Neuron (in vitro differentiated cells): ENCODE measurements around the gene PIBF1.
"Not testable (repeated sequence)": the region's sequence is repeated elsewhere in the genome, so short reads cannot be mapped to it uniquely, and the experiment has no call there.

Source experiments
- H2AFZ ChIP-seq: one replicate; pipeline ENCODE4 v1.6.1; 2013; ENCODE audit warnings: low read depth, mild to moderate bottlenecking, inconsistent platforms, low read length, moderate library complexity
- H3K27me3 ChIP-seq: one replicate; pipeline ENCODE4 v1.6.1; 2013; ENCODE audit warnings: low read length; ENCODE audit not compliant: insufficient read depth
- H3K36me3 ChIP-seq: one replicate; pipeline ENCODE4 v1.6.1; 2013; ENCODE audit warnings: low read length; ENCODE audit not compliant: insufficient read depth
- H3K4me1 ChIP-seq: one replicate; pipeline ENCODE4 v1.6.1; 2013; ENCODE audit warnings: low read length; ENCODE audit not compliant: insufficient read depth
- H3K4me3 ChIP-seq: 2 replicates; pipeline ENCODE4 v1.5.1; 2013; ENCODE audit warnings: mild to moderate bottlenecking, low read length, moderate library complexity
- H3K9me3 ChIP-seq: one replicate; pipeline ENCODE4 v1.6.1; 2013; ENCODE audit warnings: low read length

The PIBF1 gene

DNA sequence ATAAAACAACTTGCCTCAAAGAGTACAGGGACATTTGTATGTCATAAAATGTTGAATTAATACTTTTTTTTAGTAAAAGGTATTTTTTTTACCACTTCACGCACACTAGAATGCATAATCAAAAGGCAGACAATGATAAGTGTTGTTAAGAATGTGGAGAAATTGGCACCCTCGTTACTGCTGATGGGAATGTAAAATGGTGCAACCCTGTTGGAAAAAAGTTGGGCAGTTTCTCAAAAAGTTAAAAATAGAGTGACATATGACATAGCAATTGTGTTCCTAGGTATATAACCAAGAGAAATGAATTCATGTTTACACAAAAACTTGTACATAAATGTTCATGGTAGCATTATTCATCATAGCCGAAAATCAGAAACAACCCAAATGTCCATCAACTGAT, 109.5 kb downstream of the PIBF1 start:
- no peak overlapping the region for H2AFZ ChIP-seq
- no peaks in the 10 kb centered on the region for H3K4me1 ChIP-seq
- peaks cover 11% of the 10 kb centered on the region for H3K36me3 ChIP-seq
- H3K4me3 ChIP-seq = no peak overlapping the region
- no peaks in the 10 kb centered on the region for H3K27me3 ChIP-seq
- peaks cover 10% of the 10 kb centered on the region for H3K9me3 ChIP-seq

DNA sequence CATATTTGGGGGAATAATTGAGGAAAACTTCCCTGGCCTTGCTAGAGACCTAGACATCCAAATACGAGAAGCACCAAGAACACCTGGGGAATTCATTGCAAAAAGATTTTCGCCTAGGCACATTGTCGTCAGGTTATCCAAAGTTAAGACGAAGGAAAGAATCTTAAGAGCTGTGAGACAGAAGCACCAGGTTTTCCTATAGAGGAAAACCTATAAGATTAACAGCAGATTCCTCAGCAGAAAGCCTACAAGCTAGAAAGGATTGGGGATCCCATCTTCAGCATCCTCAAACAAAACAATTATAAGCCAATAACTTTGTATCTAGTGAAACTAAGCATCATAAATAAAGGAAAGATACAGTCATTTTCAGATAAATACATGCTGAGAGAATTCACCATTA, 114.9 kb downstream of the PIBF1 start:
- peaks cover 9% of the 10 kb centered on the region for H3K36me3 ChIP-seq
- no peaks in the 10 kb centered on the region for H3K27me3 ChIP-seq
- H3K4me1 ChIP-seq = no peaks in the 10 kb centered on the region
- H2AFZ ChIP-seq = no peak overlapping the region
- H3K9me3 ChIP-seq = peaks cover 10% of the 10 kb centered on the region
- H3K4me3 ChIP-seq = no peak overlapping the region

DNA sequence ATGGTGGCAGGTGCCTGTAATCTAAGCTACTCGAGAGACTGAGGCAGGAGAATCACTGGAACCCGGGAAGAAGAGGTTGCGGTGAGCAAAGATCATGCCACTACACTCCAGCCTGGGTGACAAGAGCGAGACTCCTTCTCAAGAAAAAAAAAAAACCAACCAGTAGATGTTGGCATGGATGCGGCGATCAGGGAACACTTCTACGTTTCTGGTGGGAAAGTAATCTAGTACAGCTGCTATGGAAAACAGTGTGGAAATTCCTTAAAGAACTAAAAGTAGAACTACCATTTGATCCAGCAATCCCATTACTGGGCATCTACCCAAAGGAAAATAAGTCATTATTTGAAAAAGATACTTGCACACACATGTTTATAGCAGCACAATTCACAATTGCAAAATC, 119.6 kb downstream of the PIBF1 start:
- not testable (repeated sequence) for H3K9me3 ChIP-seq, H3K27me3 ChIP-seq, H2AFZ ChIP-seq, H3K4me3 ChIP-seq, H3K4me1 ChIP-seq, H3K36me3 ChIP-seq

DNA sequence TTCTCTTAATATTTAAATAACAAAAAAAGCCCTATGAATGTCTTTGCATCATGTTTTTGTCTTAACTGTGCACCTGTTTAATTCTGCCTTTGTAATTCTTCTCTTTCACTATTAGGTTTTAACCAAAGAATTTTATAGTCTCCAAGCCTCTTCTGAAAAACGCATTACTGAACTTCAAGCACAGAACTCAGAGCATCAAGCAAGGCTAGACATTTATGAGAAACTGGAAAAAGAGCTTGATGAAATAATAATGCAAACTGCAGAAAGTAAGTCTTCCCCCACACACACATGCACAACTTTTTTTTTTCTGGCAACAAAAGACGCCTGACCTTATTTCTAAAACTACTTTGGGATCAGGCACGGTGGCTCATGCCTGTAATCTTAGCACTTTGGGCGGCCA, 126.5 kb downstream of the PIBF1 start:
- Histone ChIP-seq H3K36me3 (peaks cover 44% of the 10 kb centered on the region), H2AFZ (no peak overlapping the region), H3K9me3 (peaks cover 2% of the 10 kb centered on the region)

DNA sequence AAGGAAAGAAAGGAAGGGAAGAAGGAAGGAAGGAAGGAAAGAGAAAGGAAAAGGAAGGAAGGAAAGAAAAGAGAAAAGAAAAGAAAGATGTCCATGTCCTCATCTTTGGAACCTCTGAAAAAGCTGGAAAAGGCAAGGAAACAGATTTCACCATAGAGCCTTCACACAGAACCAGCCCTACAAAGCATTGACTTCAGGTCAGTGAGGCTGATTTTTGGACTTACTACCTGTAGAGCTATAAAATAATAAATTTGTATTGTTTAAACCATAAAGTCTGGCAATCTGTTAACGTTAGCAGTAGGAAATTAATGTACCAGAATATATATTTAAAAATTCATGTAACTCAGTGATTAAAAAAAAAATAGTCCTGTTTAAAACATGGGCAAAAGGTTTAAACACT, 130.0 kb downstream of the PIBF1 start:
- Histone ChIP-seq H3K9me3 (peaks cover 2% of the 10 kb centered on the region), H3K4me1 (no peaks in the 10 kb centered on the region), H3K27me3 (no peaks in the 10 kb centered on the region), H3K4me3 (no peak overlapping the region), H2AFZ (no peak overlapping the region), H3K36me3 (peaks cover 44% of the 10 kb centered on the region)

More for the DNA sequence above, 126.5 kb downstream of the PIBF1 start:
- H3K27me3 ChIP-seq = no peaks in the 10 kb centered on the region
- H3K4me3 ChIP-seq = no peak overlapping the region
- H3K4me1 ChIP-seq = no peaks in the 10 kb centered on the region

DNA sequence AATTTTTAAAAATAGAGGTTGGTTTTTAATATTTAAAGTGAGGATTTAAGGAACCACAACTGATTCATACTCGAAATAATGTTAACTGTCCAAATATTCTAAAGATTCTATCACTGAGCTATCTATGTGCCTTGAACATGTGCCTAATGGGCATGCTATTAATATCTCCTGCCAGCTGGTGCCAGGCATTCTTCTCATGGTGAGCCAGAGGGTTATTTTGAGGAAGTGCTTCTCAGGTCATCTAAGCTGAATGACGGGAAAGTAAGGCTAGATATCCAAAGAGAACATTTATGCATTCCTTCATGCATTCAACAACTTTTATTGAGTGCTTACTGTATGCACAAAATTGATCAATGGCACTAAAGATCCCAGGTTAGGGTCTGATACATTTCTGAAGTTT, 138.2 kb downstream of the PIBF1 start:
- Histone ChIP-seq H3K4me1 (no peaks in the 10 kb centered on the region), H3K36me3 (peaks cover 27% of the 10 kb centered on the region), H3K27me3 (no peaks in the 10 kb centered on the region), H3K9me3 (no peaks in the 10 kb centered on the region), H2AFZ (no peak overlapping the region), H3K4me3 (no peak overlapping the region)

DNA sequence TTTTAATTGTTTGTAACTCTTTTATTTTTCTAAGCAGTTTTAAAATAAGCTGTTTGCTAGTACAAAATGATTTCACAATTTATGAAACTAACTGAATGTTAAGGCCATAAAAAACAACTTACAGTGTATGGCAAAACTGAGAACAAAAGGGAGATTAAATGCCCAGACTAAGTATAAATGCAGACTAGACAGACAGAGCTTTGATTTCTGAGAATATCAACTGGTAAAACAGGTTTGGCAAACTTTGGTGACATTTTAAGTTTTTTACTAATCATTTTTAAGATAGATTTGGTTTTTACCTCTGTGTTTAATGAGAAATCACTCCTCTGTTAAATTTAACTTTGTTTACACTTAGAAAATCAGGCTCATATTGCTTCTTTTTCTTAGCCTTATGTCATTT, 149.4 kb downstream of the PIBF1 start:
- Histone ChIP-seq H3K4me3 (no peak overlapping the region), H3K27me3 (no peaks in the 10 kb centered on the region), H2AFZ (no peak overlapping the region), H3K4me1 (no peaks in the 10 kb centered on the region), H3K36me3 (peaks cover 18% of the 10 kb centered on the region), H3K9me3 (peaks cover 4% of the 10 kb centered on the region)

DNA sequence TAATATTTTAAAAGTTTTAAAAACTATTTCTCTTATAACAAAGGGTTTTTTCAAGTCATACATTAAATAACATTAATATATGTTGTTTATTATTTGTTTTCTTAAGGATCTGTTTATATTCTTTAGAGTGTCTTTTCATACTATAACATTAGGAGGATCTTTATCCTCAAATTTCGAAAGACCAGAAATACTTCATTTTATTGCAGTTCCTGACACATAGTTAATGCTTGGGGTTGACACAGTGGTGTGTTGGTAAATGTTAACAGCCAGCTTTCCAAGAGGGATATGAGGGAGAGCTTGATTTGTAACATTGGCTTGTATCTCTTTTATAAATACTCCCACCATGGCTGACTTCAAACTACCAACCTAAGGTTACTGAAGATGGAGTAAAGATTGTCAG, 150.3 kb downstream of the PIBF1 start:
- peaks cover 18% of the 10 kb centered on the region for H3K36me3 ChIP-seq
- H3K4me3 ChIP-seq = no peak overlapping the region
- no peaks in the 10 kb centered on the region for H3K27me3 ChIP-seq
- H3K9me3 ChIP-seq = peaks cover 4% of the 10 kb centered on the region
- no peak overlapping the region for H2AFZ ChIP-seq
- H3K4me1 ChIP-seq = no peaks in the 10 kb centered on the region

DNA sequence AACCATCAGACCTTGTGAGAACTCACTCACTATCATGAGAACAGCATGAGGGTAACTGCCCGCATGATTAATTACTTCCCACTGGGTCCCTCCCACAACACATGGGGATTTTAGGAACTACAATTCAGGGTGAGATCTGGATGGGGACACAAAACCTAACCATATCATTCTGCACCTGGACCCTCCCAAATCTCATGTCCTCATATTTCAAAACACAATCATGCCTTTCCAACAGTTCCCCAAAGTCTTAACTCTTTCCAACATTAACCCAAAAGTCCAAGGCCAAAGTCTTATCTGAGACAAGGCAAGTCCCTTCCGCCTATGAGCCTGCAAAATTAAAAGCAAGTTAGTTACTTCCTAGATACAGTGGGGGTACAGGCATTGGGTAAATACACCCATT, 164.3 kb downstream of the PIBF1 start:
- not testable (repeated sequence) for H3K4me1 ChIP-seq, H3K27me3 ChIP-seq, H3K9me3 ChIP-seq, H2AFZ ChIP-seq, H3K4me3 ChIP-seq
- peaks cover 24% of the 10 kb centered on the region for H3K36me3 ChIP-seq

DNA sequence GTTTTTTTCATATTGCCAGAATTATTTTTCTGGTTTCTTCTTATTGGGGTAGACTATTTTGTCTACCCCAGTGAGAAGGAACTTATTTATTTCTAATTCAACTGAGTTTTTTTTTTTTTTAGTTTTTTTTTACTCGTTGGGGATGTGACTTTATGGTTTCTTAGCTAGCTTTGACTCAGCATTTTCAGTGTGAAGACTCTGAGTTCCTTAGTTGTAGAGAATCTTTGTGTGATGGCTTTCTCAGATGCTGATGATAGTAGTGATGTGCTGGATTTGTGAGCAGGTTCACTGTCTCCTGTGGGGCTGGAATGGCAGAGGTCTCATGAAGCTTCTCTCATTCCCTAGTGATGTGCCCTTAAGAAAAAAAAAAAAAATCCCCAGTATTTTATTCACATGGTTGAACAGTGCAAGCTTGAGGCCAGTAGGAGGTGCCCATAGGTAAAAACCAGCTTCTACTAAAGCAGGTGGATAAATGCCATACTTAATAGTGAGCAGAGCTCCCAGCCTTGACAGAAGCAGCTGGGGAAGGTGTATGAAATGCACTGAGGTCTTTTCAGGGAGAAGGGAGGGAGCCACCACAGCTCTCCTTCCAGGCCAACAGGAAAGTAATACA, 170.7 kb downstream of the PIBF1 start:
- Histone ChIP-seq H3K4me1 (no peaks in the 10 kb centered on the region), H2AFZ (no peak overlapping the region), H3K36me3 (peaks cover 6% of the 10 kb centered on the region), H3K4me3 (no peak overlapping the region), H3K27me3 (no peaks in the 10 kb centered on the region), H3K9me3 (no peaks in the 10 kb centered on the region)

DNA sequence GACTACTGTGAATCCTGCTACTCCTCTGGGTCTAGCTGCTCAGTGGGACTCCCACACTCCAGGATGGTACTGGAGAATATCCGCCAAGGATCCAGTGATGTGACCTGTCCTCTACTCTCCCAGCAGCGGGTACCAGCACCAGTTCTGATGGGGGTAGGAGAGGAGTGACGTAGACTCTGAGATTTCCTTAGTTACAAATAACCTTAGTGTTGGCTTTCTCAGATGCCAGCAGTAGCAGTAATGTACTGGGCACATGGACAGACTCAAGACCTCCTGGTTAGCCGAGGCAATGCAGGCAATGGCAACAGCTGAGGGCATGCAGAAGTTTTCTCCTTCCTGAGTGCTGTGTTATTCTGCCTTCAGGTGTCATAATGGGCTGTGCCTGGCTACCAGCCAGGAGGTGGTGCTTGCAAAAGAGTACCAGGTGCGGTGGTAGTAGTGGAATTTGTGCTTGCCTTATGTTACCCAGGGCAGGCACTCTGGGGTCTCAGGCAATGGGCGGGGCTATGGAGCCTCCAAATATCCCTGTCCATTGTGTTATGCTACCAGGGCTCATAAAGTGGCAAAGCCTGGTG, 171.5 kb downstream of the PIBF1 start:
- Histone ChIP-seq H3K27me3 (no peaks in the 10 kb centered on the region), H2AFZ (no peak overlapping the region), H3K36me3 (peaks cover 6% of the 10 kb centered on the region), H3K4me3 (no peak overlapping the region), H3K4me1 (no peaks in the 10 kb centered on the region), H3K9me3 (no peaks in the 10 kb centered on the region)

DNA sequence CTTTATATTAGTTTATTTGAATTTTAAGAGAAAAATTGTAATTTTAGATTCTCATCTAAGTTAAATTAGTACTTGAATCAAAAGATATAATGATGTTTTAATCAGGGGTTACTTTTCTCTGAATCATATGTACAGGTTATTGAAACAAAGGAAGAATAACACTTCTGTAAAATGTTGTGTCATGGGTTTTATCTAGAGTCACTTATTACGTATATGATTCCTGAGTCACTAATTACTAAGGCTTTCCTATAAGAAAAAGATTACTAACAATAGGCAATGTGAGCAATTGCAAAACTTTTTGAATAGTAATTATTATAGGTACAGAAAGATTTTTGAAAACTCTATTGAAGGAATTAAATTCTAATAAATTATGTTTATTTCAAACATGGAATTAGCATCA, 177.7 kb downstream of the PIBF1 start:
- H3K4me3 ChIP-seq = no peak overlapping the region
- peaks cover 6% of the 10 kb centered on the region for H3K36me3 ChIP-seq
- no peaks in the 10 kb centered on the region for H3K27me3 ChIP-seq
- H3K4me1 ChIP-seq = peaks cover 6% of the 10 kb centered on the region
- no peaks in the 10 kb centered on the region for H3K9me3 ChIP-seq
- H2AFZ ChIP-seq = no peak overlapping the region

DNA sequence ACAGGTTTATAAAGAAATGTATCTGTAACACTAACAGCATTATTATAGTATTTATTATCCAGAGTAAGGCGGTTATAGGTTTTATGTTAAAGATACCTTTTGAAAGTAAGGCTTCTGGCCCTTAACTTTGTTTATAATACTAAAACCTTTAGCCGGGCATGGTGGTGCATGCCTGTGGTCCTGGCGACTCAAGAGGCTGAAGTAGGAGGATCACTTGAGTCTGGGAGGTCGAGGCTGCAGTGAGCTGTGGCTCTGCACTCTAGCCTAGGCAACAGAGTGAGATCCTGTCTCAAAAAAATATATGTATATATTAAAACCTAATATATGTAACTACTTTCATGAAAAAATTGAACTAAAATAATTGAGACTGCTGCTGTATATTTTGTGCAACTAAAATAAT, 178.2 kb downstream of the PIBF1 start:
- peaks cover 6% of the 10 kb centered on the region for H3K36me3 ChIP-seq
- H2AFZ ChIP-seq = no peak overlapping the region
- peaks cover 6% of the 10 kb centered on the region for H3K4me1 ChIP-seq
- no peaks in the 10 kb centered on the region for H3K9me3 ChIP-seq
- no peak overlapping the region for H3K4me3 ChIP-seq
- H3K27me3 ChIP-seq = no peaks in the 10 kb centered on the region

DNA sequence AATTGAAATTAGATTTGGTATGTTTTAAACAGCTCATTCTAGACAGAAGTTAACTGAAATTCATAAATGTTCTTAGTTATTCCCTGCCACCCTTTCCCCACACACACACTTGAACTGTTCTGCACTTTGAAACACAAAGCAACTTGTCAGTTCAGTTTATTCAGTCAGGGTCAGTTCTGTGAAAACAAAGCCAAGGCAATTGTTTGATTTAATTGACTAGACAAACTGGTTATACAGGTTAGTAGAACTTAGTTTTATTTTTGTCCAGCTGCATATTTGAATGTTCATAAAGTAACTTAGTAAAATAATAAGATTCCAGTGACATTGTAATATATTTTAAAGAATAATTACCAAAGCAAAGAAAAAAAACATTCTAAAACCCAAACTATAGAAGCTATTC, 178.6 kb downstream of the PIBF1 start:
- H3K9me3 ChIP-seq = no peaks in the 10 kb centered on the region
- no peaks in the 10 kb centered on the region for H3K27me3 ChIP-seq
- H2AFZ ChIP-seq = no peak overlapping the region
- H3K4me1 ChIP-seq = peaks cover 6% of the 10 kb centered on the region
- H3K36me3 ChIP-seq = peaks cover 8% of the 10 kb centered on the region
- no peak overlapping the region for H3K4me3 ChIP-seq
